ENCODE data around the gene POLR3B.

- no peak for TF ChIP-seq CTCF (conservative IDR thresholded peaks at IDR 0.05; ENCODE audit: low read length)
- TF ChIP-seq EZH2phosphoT487 (IDR thresholded peaks at IDR 0.05; ENCODE audit: borderline replicate concordance, low read depth, low read length), result no peak
Measured at GRCh38 chr12:106552228-106552627, 194.7 kb downstream of the POLR3B start.

All from OCI-LY7 (cell line).